ENCODE measurements around the gene AP3S2. TPM values are rescaled to one million over a fixed set of nuclear protein-coding genes. Genes with fewer than 3 reads are reported as not detected.

The AP3S2 gene
- total and polyA plus RNA-seq, 4 donors, result 8.4 to 73.5 (median 25.9) TPM

DNA sequence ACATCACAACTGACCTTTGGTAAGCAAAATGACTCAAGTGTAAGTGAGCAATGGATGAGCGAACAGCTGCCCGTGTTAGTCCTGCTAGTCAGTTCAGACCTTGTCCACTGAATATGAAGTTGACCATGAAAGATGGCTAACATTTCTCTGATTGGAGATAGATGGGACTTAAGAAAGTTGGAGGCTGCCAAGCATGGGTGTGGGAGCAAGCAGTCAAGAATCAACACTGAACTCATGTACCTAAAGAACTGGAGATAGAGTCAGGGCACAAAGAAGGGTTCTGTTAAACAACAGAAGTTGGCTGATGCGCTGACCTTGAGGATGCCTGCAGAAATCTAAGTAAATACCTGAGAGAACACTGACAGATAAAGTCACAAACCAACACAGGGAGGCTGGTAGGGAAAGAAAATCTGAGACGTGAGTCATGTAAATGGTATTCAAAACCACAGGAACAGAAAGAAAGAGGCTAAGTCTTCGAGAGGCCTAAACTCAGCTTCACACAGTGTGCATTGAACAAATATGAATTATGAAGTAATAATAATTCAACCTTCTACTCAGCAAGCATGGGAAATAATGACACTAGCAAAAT lies 48.4 kb downstream of the AP3S2 start:
- Histone ChIP-seq H3K4me1 (ENCODE audit: control insufficient read depth in 4 of 4, insufficient read depth in 4 of 4, low read length in 3 of 4) (peaks cover 0 to 3% (median under 1%) of the 10 kb centered on the region in 4 donors), H3K36me3 (ENCODE audit: control insufficient read depth in 4 of 4, insufficient read depth in 3 of 4, low read depth in 1 of 4, low read length in 3 of 4) (peaks cover 0 to 19% (median 4%) of the 10 kb centered on the region in 4 donors), H3K27me3 (ENCODE audit: control insufficient read depth in 4 of 4, insufficient read depth in 4 of 4, low read length in 3 of 4) (no peaks in the 10 kb centered on the region), H3K27ac (ENCODE audit: low read depth in 1 of 2, low read length in 2 of 2) (peak overlapping the region in 1 of 2 donors; percentile 11), H3K4me3 (ENCODE audit: low read depth in 1 of 3, low read length in 3 of 3) (no peak overlapping the region), H3K9ac (ENCODE audit: low read depth in 1 of 2, low read length in 2 of 2) (no peak overlapping the region), H3K9me3 (ENCODE audit: control insufficient read depth in 4 of 4, low read length in 3 of 4) (no peaks in the 10 kb centered on the region)
- TF ChIP-seq, protein P1, sequence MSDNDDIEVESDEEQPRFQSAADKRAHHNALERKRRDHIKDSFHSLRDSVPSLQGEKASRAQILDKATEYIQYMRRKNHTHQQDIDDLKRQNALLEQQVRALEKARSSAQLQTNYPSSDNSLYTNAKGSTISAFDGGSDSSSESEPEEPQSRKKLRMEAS (IDR thresholded peaks at IDR 0.05), result no peak
- TF ChIP-seq REST (IDR thresholded peaks at IDR 0.05), result no peak
- no peak for TF ChIP-seq TAF1 (conservative IDR thresholded peaks at IDR 0.05)
- no peak for TF ChIP-seq RAD21 (IDR thresholded peaks at IDR 0.05)
- no peak for TF ChIP-seq JUND (IDR thresholded peaks at IDR 0.05)
- TF ChIP-seq EGR1 (IDR thresholded peaks at IDR 0.05; ENCODE audit: low read depth in 2 of 2), result no peak
- no peak for TF ChIP-seq GABPA (IDR thresholded peaks at IDR 0.05 in 1 of 2, conservative IDR thresholded peaks at IDR 0.05 in 1 of 2)
- TF ChIP-seq SP1 (IDR thresholded peaks at IDR 0.05), result no peak
- no peak for TF ChIP-seq FOXA2 (IDR thresholded peaks at IDR 0.05)
- no peak for TF ChIP-seq RXRA (IDR thresholded peaks at IDR 0.05)
- TF ChIP-seq, protein P2, sequence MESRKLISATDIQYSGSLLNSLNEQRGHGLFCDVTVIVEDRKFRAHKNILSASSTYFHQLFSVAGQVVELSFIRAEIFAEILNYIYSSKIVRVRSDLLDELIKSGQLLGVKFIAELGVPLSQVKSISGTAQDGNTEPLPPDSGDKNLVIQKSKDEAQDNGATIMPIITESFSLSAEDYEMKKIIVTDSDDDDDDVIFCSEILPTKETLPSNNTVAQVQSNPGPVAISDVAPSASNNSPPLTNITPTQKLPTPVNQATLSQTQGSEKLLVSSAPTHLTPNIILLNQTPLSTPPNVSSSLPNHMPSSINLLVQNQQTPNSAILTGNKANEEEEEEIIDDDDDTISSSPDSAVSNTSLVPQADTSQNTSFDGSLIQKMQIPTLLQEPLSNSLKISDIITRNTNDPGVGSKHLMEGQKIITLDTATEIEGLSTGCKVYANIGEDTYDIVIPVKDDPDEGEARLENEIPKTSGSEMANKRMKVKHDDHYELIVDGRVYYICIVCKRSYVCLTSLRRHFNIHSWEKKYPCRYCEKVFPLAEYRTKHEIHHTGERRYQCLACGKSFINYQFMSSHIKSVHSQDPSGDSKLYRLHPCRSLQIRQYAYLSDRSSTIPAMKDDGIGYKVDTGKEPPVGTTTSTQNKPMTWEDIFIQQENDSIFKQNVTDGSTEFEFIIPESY (IDR thresholded peaks at IDR 0.05), result no peak
- TF ChIP-seq NR2F2 (IDR thresholded peaks at IDR 0.05), result no peak
- no peak for TF ChIP-seq YY1 (IDR thresholded peaks at IDR 0.05)
- no peak for TF ChIP-seq HNF4G (IDR thresholded peaks at IDR 0.05)
- TF ChIP-seq, protein P3, sequence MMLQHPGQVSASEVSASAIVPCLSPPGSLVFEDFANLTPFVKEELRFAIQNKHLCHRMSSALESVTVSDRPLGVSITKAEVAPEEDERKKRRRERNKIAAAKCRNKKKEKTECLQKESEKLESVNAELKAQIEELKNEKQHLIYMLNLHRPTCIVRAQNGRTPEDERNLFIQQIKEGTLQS (IDR thresholded peaks at IDR 0.05), result no peak
- no peak for TF ChIP-seq CTCF (IDR thresholded peaks at IDR 0.05; ENCODE audit: low read depth, low read length, missing input control)
- no peak for TF ChIP-seq HNF4A (conservative IDR thresholded peaks at IDR 0.05)
- no peak for TF ChIP-seq FOXA1 (IDR thresholded peaks at IDR 0.05)
- WGBS, result 77% methylated on average over 5 of the region's 5 CpGs
- no peak for DNase-seq (ENCODE audit: low spot score)
